Gastrocnemius medialis (tissue), 4 donors: ENCODE data around the gene ST7.

ENCODE experiments used
- POLR2A ChIP-seq, 2 donors: fragments of 450-650 bp; IDR thresholded peaks; one replicate each; pipeline ENCODE4 v1.6.1; 2017; ENCODE audit warnings: antibody characterized with exemption in 2 of 2, mild to moderate bottlenecking in 2 of 2, moderate library complexity in 2 of 2
- TF ChIP-seq, protein P1 (sequence below), 5 experiments: fragments of 450-650 bp in 3 of 5; fragments of 200-600 bp in 2 of 5; sonication (generic) in 2 of 5; IDR thresholded peaks in 4 of 5; conservative IDR thresholded peaks in 1 of 5; 1 replicate in 4 of 5; 2 replicates in 1 of 5; pipeline ENCODE4 v1.5.1; 2016 to 2019; ENCODE audit warnings: antibody characterized with exemption in 5 of 5, mild to moderate bottlenecking in 3 of 5, moderate library complexity in 3 of 5

DNA sequence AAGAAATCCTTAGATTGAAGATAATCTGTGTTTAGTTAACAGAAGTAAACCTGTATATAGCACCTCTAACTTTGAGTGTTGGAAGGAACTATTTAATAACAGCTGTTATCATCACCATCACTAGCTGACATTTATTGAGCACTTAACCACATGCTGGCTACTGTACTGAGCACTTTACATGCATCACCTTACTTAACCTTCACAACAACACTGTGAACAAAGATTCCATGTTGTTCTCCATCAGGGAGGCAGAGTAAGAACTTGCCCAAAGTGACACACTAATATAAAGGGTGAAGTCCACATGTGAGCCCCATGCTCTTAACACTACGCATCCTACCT is 182.2 kb downstream of the ST7 start:
- TF ChIP-seq POLR2A (IDR thresholded peaks at IDR 0.05) = no peak
- TF ChIP-seq, protein P1, sequence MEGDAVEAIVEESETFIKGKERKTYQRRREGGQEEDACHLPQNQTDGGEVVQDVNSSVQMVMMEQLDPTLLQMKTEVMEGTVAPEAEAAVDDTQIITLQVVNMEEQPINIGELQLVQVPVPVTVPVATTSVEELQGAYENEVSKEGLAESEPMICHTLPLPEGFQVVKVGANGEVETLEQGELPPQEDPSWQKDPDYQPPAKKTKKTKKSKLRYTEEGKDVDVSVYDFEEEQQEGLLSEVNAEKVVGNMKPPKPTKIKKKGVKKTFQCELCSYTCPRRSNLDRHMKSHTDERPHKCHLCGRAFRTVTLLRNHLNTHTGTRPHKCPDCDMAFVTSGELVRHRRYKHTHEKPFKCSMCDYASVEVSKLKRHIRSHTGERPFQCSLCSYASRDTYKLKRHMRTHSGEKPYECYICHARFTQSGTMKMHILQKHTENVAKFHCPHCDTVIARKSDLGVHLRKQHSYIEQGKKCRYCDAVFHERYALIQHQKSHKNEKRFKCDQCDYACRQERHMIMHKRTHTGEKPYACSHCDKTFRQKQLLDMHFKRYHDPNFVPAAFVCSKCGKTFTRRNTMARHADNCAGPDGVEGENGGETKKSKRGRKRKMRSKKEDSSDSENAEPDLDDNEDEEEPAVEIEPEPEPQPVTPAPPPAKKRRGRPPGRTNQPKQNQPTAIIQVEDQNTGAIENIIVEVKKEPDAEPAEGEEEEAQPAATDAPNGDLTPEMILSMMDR (IDR thresholded peaks at IDR 0.05 in 4 of 5, conservative IDR thresholded peaks at IDR 0.05 in 1 of 5) = no peak
